ENCODE data around the gene PITPNM3. TPM values are rescaled to one million over a fixed set of nuclear protein-coding genes. Genes with fewer than 3 reads are reported as not detected.

PITPNM3 gene
- total and polyA plus RNA-seq, 2 of the 8 experiments (the other 6 are each of a cell fraction or from before 2014, with no cell fraction given) = 1.7 to 3.1 TPM

GRCh38 chr17:6560496-6560895, 4.1 kb upstream of the PITPNM3 start (continued):
- TF ChIP-seq CHD7 (IDR thresholded peaks at IDR 0.05; ENCODE audit: insufficient replicate concordance, low read length) = no peak
- TF ChIP-seq CBX5 (IDR thresholded peaks at IDR 0.05; ENCODE audit: low read depth, low read length) = no peak
